Epithelial cell of proximal tubule (primary cell): Measurements from ENCODE around the gene RBM19. TPM values are rescaled to one million over a fixed set of nuclear protein-coding genes. Genes with fewer than 3 reads are reported as not detected.
A peak's percentile ranks its signal among the peaks of the same experiment; 100 is the strongest.

Source experiments
- DNase-seq: peaks from one replicate; pipeline ENCODE4 v3.0.0-alpha.2; 2011; ENCODE audit warnings: low read depth
- H3K4me3 ChIP-seq: 2 replicates; pipeline ENCODE4 v1.5.1; 2011; ENCODE audit warnings: low read depth, mild to moderate bottlenecking, low read length
- CTCF ChIP-seq: conservative IDR thresholded peaks from 2 replicates; pipeline ENCODE4 v1.5.1; 2012; ENCODE audit warnings: low read depth, mild to moderate bottlenecking, low read length
- total RNA-seq: library from RNA; depleted of rRNA; stranded (reverse); fragments of >200 nt; gene quantifications from 2 replicates; pipeline ENCODE4 v1.2.3, GENCODE V29; 2015

Gene RBM19
- total RNA-seq, 1 donor from 2014 or later = 26.5 TPM

GRCh38 chr12:113955109-113955970 is 10.8 kb downstream of the RBM19 start:
- DNase-seq = no peak
- TF ChIP-seq CTCF = peak; percentile 82
- H3K4me3 ChIP-seq = no peak overlapping the region

- H3K4me3 ChIP-seq = no peak overlapping the region
- no peak for TF ChIP-seq CTCF
- no peak for DNase-seq
Observed at GRCh38 chr12:113954547-113954946, 11.6 kb downstream of the RBM19 start.

- TF ChIP-seq CTCF = no peak
- H3K4me3 ChIP-seq = no peak overlapping the region
- no peak for DNase-seq
Observed at GRCh38 chr12:113950873-113951272, 15.3 kb downstream of the RBM19 start.

GRCh38 chr12:113949321-113950305 is 16.5 kb downstream of the RBM19 start:
- TF ChIP-seq CTCF = no peak
- no peak overlapping the region for H3K4me3 ChIP-seq
- DNase-seq = no peak

GRCh38 chr12:113948151-113948914 is 17.8 kb downstream of the RBM19 start:
- TF ChIP-seq CTCF = no peak
- no peak overlapping the region for H3K4me3 ChIP-seq
- DNase-seq = no peak

GRCh38 chr12:113946175-113946574 is 19.9 kb downstream of the RBM19 start:
- no peak overlapping the region for H3K4me3 ChIP-seq
- no peak for TF ChIP-seq CTCF
- DNase-seq = no peak
